HepG2 (cell line): ENCODE results near the gene OCSTAMP. TPM values are rescaled to one million over a fixed set of nuclear protein-coding genes. Genes with fewer than 3 reads are reported as not detected.

ENCODE experiments used
- ATAC-seq: fragments of 200-7000 bp; cut with Tn5 transposase; 3 replicates; pipeline ENCODE4 v1.9.1; 2020; ENCODE audit warnings: mild to moderate bottlenecking, moderate library complexity
- BruUV-seq: library from RNA; stranded (reverse); fragments of 400-500 nt; replicated peaks from 2 replicates; lab custom pipeline; 2021; lab: Mats Ljungman, UMichigan
- CTCF ChIA-PET: fragments of 300-600 bp; formaldehyde crosslinking; extraction: SDS; loops from one replicate; lab custom pipeline; 2021; ENCODE audit warnings: low total read pairs, inconsistent platforms, low intra/inter-chr PET ratio; lab: Yijun Ruan, JAX
- POLR2A ChIA-PET: fragments of 350-600 bp; sonication (Branson Sonifier 250); formaldehyde crosslinking; loops from one replicate; lab custom pipeline; 2020; ENCODE audit warnings: antibody characterized with exemption, inconsistent platforms; lab: Yijun Ruan, JAX
- DNase-seq: peaks from one replicate; pipeline ENCODE4 v3.0.0-alpha.2; 2015; ENCODE audit warnings: low spot score
- FAIRE-seq: peaks from 3 replicates; lab custom pipeline; 2011; peaks lifted over from hg19 to GRCh38; lab: Jason Lieb, UNC
- H2AFZ ChIP-seq: one replicate; pipeline ENCODE4 v1.6.1; 2011; ENCODE audit warnings: low read length, inconsistent platforms
- H3K27ac ChIP-seq: fragments of 300-600 bp; 3 replicates; pipeline ENCODE4 v1.8.0; 2011; ENCODE audit warnings: mixed run types, mild to moderate bottlenecking, mixed read lengths, low read length, inconsistent platforms; ENCODE audit not compliant: insufficient read depth; ENCODE audit errors: extremely low read length
- H3K27me3 ChIP-seq, 2 experiments: fragments of 200-600 bp in 1 of 2; 2 replicates in 1 of 2; 3 replicates in 1 of 2; pipeline versions ENCODE4 v1.6.0 to v1.8.0; 2011; ENCODE audit warnings: low read length in 2 of 2, mild to moderate bottlenecking in 2 of 2, moderate library complexity in 2 of 2, inconsistent platforms in 1 of 2; ENCODE audit not compliant: insufficient read depth in 2 of 2, control insufficient read depth in 1 of 2
- H3K36me3 ChIP-seq, 2 experiments: fragments of 200-600 bp in 1 of 2; replicated peaks in 1 of 2; 2 replicates in 1 of 2; 3 replicates in 1 of 2; pipeline versions ENCODE4 v1.5.1 to v1.8.0; 2011; ENCODE audit warnings: low read length in 2 of 2, inconsistent platforms in 1 of 2; ENCODE audit not compliant: insufficient read depth in 2 of 2, control insufficient read depth in 1 of 2
- H3K4me1 ChIP-seq: 2 replicates; pipeline ENCODE4 v1.5.1; 2012; ENCODE audit warnings: low read length, inconsistent platforms; ENCODE audit not compliant: insufficient read depth
- H3K4me2 ChIP-seq: 2 replicates; pipeline ENCODE4 v1.6.0; 2011; ENCODE audit warnings: low read depth, low read length, inconsistent platforms
- H3K4me3 ChIP-seq, 3 experiments: fragments of 200-600 bp in 1 of 3; sonication (generic), shearing (Covaris generic) in 1 of 3; replicated peaks in 1 of 3; 2 replicates each; pipeline ENCODE4 v1.5.1; 2011 to 2016; ENCODE audit warnings: low read length in 3 of 3, inconsistent platforms in 2 of 3, low read depth in 2 of 3, mild to moderate bottlenecking in 2 of 3, control low read depth in 1 of 3, mixed read lengths in 1 of 3; ENCODE audit not compliant: insufficient read depth in 1 of 3
- H3K79me2 ChIP-seq: one replicate; pipeline ENCODE4 v1.6.1; 2011; ENCODE audit warnings: low read length, inconsistent platforms; ENCODE audit not compliant: insufficient read depth
- H3K9ac ChIP-seq: 2 replicates; pipeline ENCODE4 v1.6.0; 2011; ENCODE audit warnings: mild to moderate bottlenecking, low read depth, low read length, inconsistent platforms; ENCODE audit not compliant: insufficient read depth
- H3K9me3 ChIP-seq: 2 replicates; pipeline ENCODE4 v1.5.1; 2012; ENCODE audit warnings: mild to moderate bottlenecking, low read length
- H4K20me1 ChIP-seq: 2 replicates; pipeline ENCODE4 v1.6.0; 2011; ENCODE audit warnings: inconsistent platforms, mild to moderate bottlenecking, low read length, moderate library complexity; ENCODE audit not compliant: insufficient read depth
- GMEB2 ChIP-seq: IDR thresholded peaks from 2 replicates; pipeline ENCODE4 v1.6.1; 2016; ENCODE audit warnings: missing biosample characterization, missing genetic modification reagents, low read depth
- TERF1 ChIP-seq: sonication (generic); formaldehyde crosslinking; IDR thresholded peaks from 2 replicates; pipeline ENCODE4 v1.8.0; 2022; ENCODE audit warnings: mild to moderate bottlenecking, missing genetic modification reagents, moderate library complexity
- ZNF768 ChIP-seq: sonication (generic); formaldehyde crosslinking; IDR thresholded peaks from 2 replicates; pipeline ENCODE4 v1.4.0; 2020; ENCODE audit warnings: missing genetic modification reagents
- WGBS: methylation state at CpG from one replicate; pipeline ENCODE4 v1.1.6; 2017; ENCODE audit warnings: low lambda C conversion rate; 5-methylcytosine and 5-hydroxymethylcytosine counted together
- in situ Hi-C: cut with HindIII; loops from 2 replicates; pipeline ENCODE4 v1.10.0; 2017; ENCODE audit warnings: low pct_unique_long_range_greater_than_20kb; ENCODE audit not compliant: extremely low pct_ligation_motif_present
- intact Hi-C: fragments of 100-400 bp; cut with micrococcal nuclease; formaldehyde crosslinking; loops from one replicate; pipeline ENCODE4 v1.10.0; 2022; ENCODE audit not compliant: unreplicated experiment
- polyA plus RNA-seq, 8 experiments: library from polyadenylated mRNA; depleted of rRNA in 3 of 8; stranded (reverse) in 7 of 8; unstranded in 1 of 8; fragments of >200 nt; fragmentation: Illumina TruSeq in 4 of 8; extraction: Trizol in 4 of 8; gene quantifications; 2 replicates each; pipeline versions ENCODE4 v1.2.1 to v1.2.3, GENCODE V29; 2011 to 2016; ENCODE audit warnings: low read depth in 4 of 8, missing spikeins in 1 of 8, mixed read lengths in 1 of 8; ENCODE audit not compliant: insufficient read depth in 1 of 8
- total RNA-seq, 5 experiments: library from RNA; depleted of rRNA; stranded (reverse); fragments of >200 nt; fragmentation: Illumina TruSeq; extraction: Trizol; gene quantifications; 2 replicates each; pipeline ENCODE4 v1.2.3, GENCODE V29; 2016; ENCODE audit warnings: low read depth in 1 of 5

Gene OCSTAMP
- total and polyA plus RNA-seq, 2 of the 13 experiments (the other 11 are each of a cell fraction or from before 2014, with no cell fraction given), result not detected

GRCh38 chr20:46575394-46575793 is 24.9 kb upstream of the OCSTAMP start:
- no peak; the same call in 2 of the 3 replicates for ATAC-seq
- Histone ChIP-seq H3K9me3 (no peaks in the 10 kb centered on the region), H4K20me1 (no peaks in the 10 kb centered on the region), H3K9ac (no peak overlapping the region)
- in situ Hi-C loops, result no loop called here
- DNase-seq, result no peak
- no peak for TF ChIP-seq GMEB2 (CRISPR knock-in tag)
- TF ChIP-seq TERF1 (CRISPR knock-in tag), result no peak
- TF ChIP-seq ZNF768 (CRISPR knock-in tag), result peak; percentile 58; the same call in 1 of the 2 replicates
- TF ChIP-seq, all 625 proteins: peak for 1
- H3K79me2 ChIP-seq, result no peaks in the 10 kb centered on the region
- intact Hi-C loops, result no loop called here
- H3K27ac ChIP-seq, result no peak overlapping the region
- BruUV-seq, result no TSS peak
- H3K4me3 ChIP-seq, result no peak overlapping the region
- peaks cover 9% of the 10 kb centered on the region; the same call in 1 of the 2 replicates for H3K4me1 ChIP-seq
- H3K36me3 ChIP-seq, result peaks cover 16 to 26% of the 10 kb centered on the region in 2 experiments
- ChIA-PET POLR2A (no interaction called here), CTCF (no interaction called here)
- H2AFZ ChIP-seq, result no peak overlapping the region
- no peak for FAIRE-seq
- no peaks in the 10 kb centered on the region for H3K27me3 ChIP-seq
- 93% methylated on average over 4 of the region's 5 CpGs for WGBS
- H3K4me2 ChIP-seq, result no peak overlapping the region
